ENCODE measurements around the gene CAMTA1.

CAMTA1 gene

GRCh38 chr1:7218210-7218832 lies 433.1 kb downstream of the CAMTA1 start:
- peak in 1 of 2 donors; percentile 58 for DNase-seq (ENCODE audit: low spot score in 2 of 2)

GRCh38 chr1:7219031-7219430 lies 433.8 kb downstream of the CAMTA1 start:
- H3K27ac Mint-ChIP-seq, result no peak overlapping the region
- ATAC-seq, result no peak
- H3K4me3 Mint-ChIP-seq, result no peak overlapping the region
- DNase-seq (ENCODE audit: low spot score in 2 of 2), result peak in 1 of 2 donors; percentile 15
- H3K9me3 Mint-ChIP-seq, result no peaks in the 10 kb centered on the region
- no peaks in the 10 kb centered on the region for H3K36me3 Mint-ChIP-seq
- H3K4me1 Mint-ChIP-seq, result no peaks in the 10 kb centered on the region

More at GRCh38 chr1:7218210-7218832, 433.1 kb downstream of the CAMTA1 start:
- no peaks in the 10 kb centered on the region for H3K36me3 Mint-ChIP-seq
- H3K4me1 Mint-ChIP-seq, result no peaks in the 10 kb centered on the region
- no peaks in the 10 kb centered on the region for H3K9me3 Mint-ChIP-seq
- ATAC-seq, result no peak
- H3K27ac Mint-ChIP-seq, result no peak overlapping the region
- no peak overlapping the region for H3K4me3 Mint-ChIP-seq

GRCh38 chr1:7220007-7220406 lies 434.8 kb downstream of the CAMTA1 start:
- no peaks in the 10 kb centered on the region for H3K36me3 Mint-ChIP-seq
- ATAC-seq (no peak), DNase-seq (ENCODE audit: low spot score in 2 of 2) (no peak)
- no peak overlapping the region for H3K4me3 Mint-ChIP-seq
- H3K27ac Mint-ChIP-seq, result no peak overlapping the region
- H3K4me1 Mint-ChIP-seq, result no peaks in the 10 kb centered on the region
- H3K9me3 Mint-ChIP-seq, result no peaks in the 10 kb centered on the region

- no peak for ATAC-seq
- H3K36me3 Mint-ChIP-seq, result no peaks in the 10 kb centered on the region
- no peak overlapping the region for H3K27ac Mint-ChIP-seq
- peak in 1 of 2 donors; percentile 23 for DNase-seq (ENCODE audit: low spot score in 2 of 2)
- H3K4me3 Mint-ChIP-seq, result no peak overlapping the region
- H3K9me3 Mint-ChIP-seq, result no peaks in the 10 kb centered on the region
- no peaks in the 10 kb centered on the region for H3K4me1 Mint-ChIP-seq
These were observed 435.5 kb downstream of the CAMTA1 start for GRCh38 chr1:7220712-7221252.

GRCh38 chr1:7221826-7222694 lies 436.8 kb downstream of the CAMTA1 start:
- no peak overlapping the region for H3K27ac Mint-ChIP-seq
- ATAC-seq (no peak), DNase-seq (ENCODE audit: low spot score in 2 of 2) (no peak)
- H3K36me3 Mint-ChIP-seq, result no peaks in the 10 kb centered on the region
- no peaks in the 10 kb centered on the region for H3K4me1 Mint-ChIP-seq
- H3K4me3 Mint-ChIP-seq, result no peak overlapping the region
- H3K9me3 Mint-ChIP-seq, result no peaks in the 10 kb centered on the region

- Mint-ChIP-seq H3K4me3 (no peak overlapping the region), H3K9me3 (no peaks in the 10 kb centered on the region), H3K36me3 (no peaks in the 10 kb centered on the region), H3K4me1 (no peaks in the 10 kb centered on the region), H3K27ac (no peak overlapping the region)
- DNase-seq (ENCODE audit: low spot score in 2 of 2), result peak in 1 of 2 donors; percentile 29
- ATAC-seq, result peak; percentile 8
These were observed 437.4 kb downstream of the CAMTA1 start for GRCh38 chr1:7222695-7223015.

GRCh38 chr1:7223334-7224080 lies 438.3 kb downstream of the CAMTA1 start:
- no peak overlapping the region for H3K27ac Mint-ChIP-seq
- no peaks in the 10 kb centered on the region for H3K36me3 Mint-ChIP-seq
- no peaks in the 10 kb centered on the region for H3K4me1 Mint-ChIP-seq
- no peak overlapping the region for H3K4me3 Mint-ChIP-seq
- H3K9me3 Mint-ChIP-seq, result no peaks in the 10 kb centered on the region
- ATAC-seq, result no peak
- DNase-seq (ENCODE audit: low spot score in 2 of 2), result no peak

GRCh38 chr1:7224081-7224534 lies 438.9 kb downstream of the CAMTA1 start:
- ATAC-seq, result no peak
- Mint-ChIP-seq H3K4me1 (no peaks in the 10 kb centered on the region), H3K27ac (no peak overlapping the region)

GRCh38 chr1:7224644-7225043 lies 439.4 kb downstream of the CAMTA1 start:
- ATAC-seq, result no peak
- Mint-ChIP-seq H3K36me3 (no peaks in the 10 kb centered on the region), H3K4me1 (no peaks in the 10 kb centered on the region), H3K4me3 (no peak overlapping the region), H3K9me3 (no peaks in the 10 kb centered on the region), H3K27ac (no peak overlapping the region)
- DNase-seq (ENCODE audit: low spot score in 2 of 2), result peak in 1 of 2 donors; percentile 13

More at GRCh38 chr1:7224081-7224534, 438.9 kb downstream of the CAMTA1 start:
- Mint-ChIP-seq H3K9me3 (no peaks in the 10 kb centered on the region), H3K36me3 (no peaks in the 10 kb centered on the region), H3K4me3 (no peak overlapping the region)
- DNase-seq (ENCODE audit: low spot score in 2 of 2), result no peak

GRCh38 chr1:7225711-7226505 lies 440.7 kb downstream of the CAMTA1 start:
- Mint-ChIP-seq H3K36me3 (no peaks in the 10 kb centered on the region), H3K4me3 (no peak overlapping the region), H3K9me3 (no peaks in the 10 kb centered on the region), H3K27ac (no peak overlapping the region), H3K4me1 (no peaks in the 10 kb centered on the region)
- DNase-seq (ENCODE audit: low spot score in 2 of 2) (peak in 1 of 2 donors; percentile 20), ATAC-seq (no peak)

GRCh38 chr1:7227654-7228053 lies 442.4 kb downstream of the CAMTA1 start:
- no peak overlapping the region for H3K27ac Mint-ChIP-seq
- no peaks in the 10 kb centered on the region for H3K36me3 Mint-ChIP-seq
- no peak overlapping the region for H3K4me3 Mint-ChIP-seq
- H3K4me1 Mint-ChIP-seq, result no peaks in the 10 kb centered on the region
- DNase-seq (ENCODE audit: low spot score in 2 of 2) (no peak), ATAC-seq (no peak)
- no peaks in the 10 kb centered on the region for H3K9me3 Mint-ChIP-seq

- DNase-seq (ENCODE audit: low spot score in 2 of 2) (peak in 1 of 2 donors; percentile 23), ATAC-seq (no peak)
- Mint-ChIP-seq H3K4me3 (no peak overlapping the region), H3K27ac (no peak overlapping the region), H3K4me1 (no peaks in the 10 kb centered on the region), H3K36me3 (no peaks in the 10 kb centered on the region), H3K9me3 (no peaks in the 10 kb centered on the region)
These were observed 443.2 kb downstream of the CAMTA1 start for GRCh38 chr1:7228252-7228961.

- Mint-ChIP-seq H3K9me3 (no peaks in the 10 kb centered on the region), H3K4me1 (no peaks in the 10 kb centered on the region), H3K4me3 (no peak overlapping the region), H3K27ac (no peak overlapping the region), H3K36me3 (no peaks in the 10 kb centered on the region)
- no peak for ATAC-seq
- no peak for DNase-seq (ENCODE audit: low spot score in 2 of 2)
These were observed 443.9 kb downstream of the CAMTA1 start for GRCh38 chr1:7229186-7229585.
